ENCODE results near the gene CRHR1. TPM values are rescaled to one million over a fixed set of nuclear protein-coding genes. Genes with fewer than 3 reads are reported as not detected.

CRHR1 gene
- polyA plus RNA-seq, 1 of the 3 experiments (the other 2 are of a cell fraction): 0.13 TPM

GRCh38 chr17:45808845-45809244 lies 24.7 kb downstream of the CRHR1 start:
- H3K4me2 ChIP-seq: no peak overlapping the region
- POLR2A ChIA-PET: no interaction called here
- no peaks in the 10 kb centered on the region for H3K36me3 ChIP-seq (replicated peaks in 1 of 2; ENCODE audit: control insufficient read depth in 1 of 2, insufficient read depth in 2 of 2, low read length in 1 of 2)
- H3K79me2 ChIP-seq (ENCODE audit: insufficient read depth): no peaks in the 10 kb centered on the region
- 83% methylated on average over 1 of the region's 1 CpG for WGBS (ENCODE audit: low lambda C conversion rate)
- no peaks in the 10 kb centered on the region for H3K9me3 ChIP-seq
- CTCF ChIA-PET: interaction anchor here (0.6 to 1.5 kb wide), 6 partner anchors 11 to 85 kb away, joined by 3 to 4 read pairs (median 3); no protein-coding TSS in a partner anchor
- TF ChIP-seq FOXM1 (IDR thresholded peaks at IDR 0.05; ENCODE audit: low read depth): no peak
- no peak for TF ChIP-seq EP300 (IDR thresholded peaks at IDR 0.05; ENCODE audit: borderline replicate concordance in 1 of 2, low read depth in 1 of 2, low read length in 1 of 2)
- TF ChIP-seq EZH2phosphoT487 (IDR thresholded peaks at IDR 0.05; ENCODE audit: borderline replicate concordance, low read depth): no peak
- TF ChIP-seq REST (IDR thresholded peaks at IDR 0.05; ENCODE audit: low read depth, low read length): no peak
- TF ChIP-seq YY1 (IDR thresholded peaks at IDR 0.05; ENCODE audit: low read depth): no peak
- no peak for TF ChIP-seq RFX5 (IDR thresholded peaks at IDR 0.05; ENCODE audit: low read length)
- TF ChIP-seq CTCF (IDR thresholded peaks at IDR 0.05): no peak
- TF ChIP-seq, protein P1, sequence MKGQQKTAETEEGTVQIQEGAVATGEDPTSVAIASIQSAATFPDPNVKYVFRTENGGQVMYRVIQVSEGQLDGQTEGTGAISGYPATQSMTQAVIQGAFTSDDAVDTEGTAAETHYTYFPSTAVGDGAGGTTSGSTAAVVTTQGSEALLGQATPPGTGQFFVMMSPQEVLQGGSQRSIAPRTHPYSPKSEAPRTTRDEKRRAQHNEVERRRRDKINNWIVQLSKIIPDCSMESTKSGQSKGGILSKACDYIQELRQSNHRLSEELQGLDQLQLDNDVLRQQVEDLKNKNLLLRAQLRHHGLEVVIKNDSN (IDR thresholded peaks at IDR 0.05; ENCODE audit: borderline replicate concordance, low read depth): no peak
- TF ChIP-seq RCOR1 (IDR thresholded peaks at IDR 0.05; ENCODE audit: low read length): no peak
- TF ChIP-seq MEF2A (IDR thresholded peaks at IDR 0.05; ENCODE audit: borderline replicate concordance, low read depth): no peak
- no peak overlapping the region for H2AFZ ChIP-seq (ENCODE audit: low read depth)
- no peak overlapping the region for H3K4me3 ChIP-seq (ENCODE audit: low read depth in 2 of 2, low read length in 1 of 2)
- no peak for DNase-seq
- H3F3A ChIP-seq (replicated peaks; ENCODE audit: insufficient read depth): no peaks in the 10 kb centered on the region
- peaks cover 0 to 21% of the 10 kb centered on the region in 2 experiments; a peak in 1 of 4 replicates for H3K4me1 ChIP-seq (ENCODE audit: control insufficient read depth in 1 of 2, insufficient read depth in 2 of 2, low read depth in 1 of 2, low read length in 1 of 2)
- H3K9ac ChIP-seq: no peak overlapping the region
- no peaks in the 10 kb centered on the region for H3K9me2 ChIP-seq
- H3K27me3 ChIP-seq (ENCODE audit: insufficient read depth): peaks cover 9% of the 10 kb centered on the region
- no peak overlapping the region for H3K27ac ChIP-seq (ENCODE audit: low read depth in 2 of 2, low read length in 1 of 2)
- H4K20me1 ChIP-seq (ENCODE audit: insufficient read depth): no peaks in the 10 kb centered on the region

GRCh38 chr17:45809499-45809898 lies 25.4 kb downstream of the CRHR1 start:
- Histone ChIP-seq H3K79me2 (ENCODE audit: insufficient read depth) (no peaks in the 10 kb centered on the region), H4K20me1 (ENCODE audit: insufficient read depth) (no peaks in the 10 kb centered on the region), H3K9ac (no peak overlapping the region), H3K27ac (ENCODE audit: low read depth in 2 of 2, low read length in 1 of 2) (no peak overlapping the region; a peak in 1 of 4 replicates), H3K9me2 (no peaks in the 10 kb centered on the region), H3K4me3 (ENCODE audit: low read depth in 2 of 2, low read length in 1 of 2) (no peak overlapping the region), H3K4me1 (ENCODE audit: control insufficient read depth in 1 of 2, insufficient read depth in 2 of 2, low read depth in 1 of 2, low read length in 1 of 2) (peaks cover 0 to 22% of the 10 kb centered on the region in 2 experiments; a peak in 1 of 4 replicates), H2AFZ (ENCODE audit: low read depth) (no peak overlapping the region), H3K4me2 (no peak overlapping the region), H3K36me3 (replicated peaks in 1 of 2; ENCODE audit: control insufficient read depth in 1 of 2, insufficient read depth in 2 of 2, low read length in 1 of 2) (no peaks in the 10 kb centered on the region), H3F3A (replicated peaks; ENCODE audit: insufficient read depth) (no peaks in the 10 kb centered on the region), H3K9me3 (no peaks in the 10 kb centered on the region), H3K27me3 (ENCODE audit: insufficient read depth) (peaks cover 9% of the 10 kb centered on the region)
- TF ChIP-seq TEAD4 (IDR thresholded peaks at IDR 0.05; ENCODE audit: borderline replicate concordance, insufficient read depth) (no peak), MAX (IDR thresholded peaks at IDR 0.05; ENCODE audit: low read depth) (no peak), NFIC (IDR thresholded peaks at IDR 0.05; ENCODE audit: borderline replicate concordance) (peak; percentile 17; the same call in 1 of the 2 replicates)
- DNase-seq: peak; percentile 75
- CTCF ChIA-PET: interaction anchor here (1.5 to 1.8 kb wide), 3 partner anchors 16 to 23 kb away, joined by 4 to 6 read pairs (median 4); no protein-coding TSS in a partner anchor
- WGBS (ENCODE audit: low lambda C conversion rate): 31% methylated on average over 15 of the region's 15 CpGs
- POLR2A ChIA-PET: no interaction called here

Measured in SK-N-SH (cell line).